Measurements from ENCODE around the gene OTOF. TPM values are rescaled to one million over a fixed set of nuclear protein-coding genes. Genes with fewer than 3 reads are reported as not detected.

OTOF gene
- polyA plus RNA-seq, 2 of the 4 experiments (the other 2 are of a cell fraction) = 0.05 to 0.22 TPM

- Histone ChIP-seq H3K4me1 (no peaks in the 10 kb centered on the region), H3K27ac (no peak overlapping the region), H3K4me3 (no peak overlapping the region), H3K9me3 (no peaks in the 10 kb centered on the region), H3K4me2 (no peak overlapping the region)
- no peak for TF ChIP-seq HMGXB4 (CRISPR knock-in tag; IDR thresholded peaks at IDR 0.05; ENCODE audit: borderline replicate concordance)
- TF ChIP-seq HDAC2 (IDR thresholded peaks at IDR 0.05) = no peak
- TF ChIP-seq PHF8 (IDR thresholded peaks at IDR 0.05; ENCODE audit: borderline replicate concordance, low read depth) = no peak
- TF ChIP-seq ZC3H11A (IDR thresholded peaks at IDR 0.05) = no peak
- no peak for TF ChIP-seq CTCF (IDR thresholded peaks at IDR 0.05)
- TF ChIP-seq EHMT2 (IDR thresholded peaks at IDR 0.05; ENCODE audit: low read depth) = no peak
- TF ChIP-seq NFE2L2 (conservative IDR thresholded peaks at IDR 0.05; ENCODE audit: low read length) = no peak
- TF ChIP-seq NPAS2 (CRISPR knock-in tag; IDR thresholded peaks at IDR 0.05; ENCODE audit: borderline replicate concordance) = no peak
- no peak for TF ChIP-seq CBX8 (IDR thresholded peaks at IDR 0.05)
- no peak for TF ChIP-seq FOSB (CRISPR knock-in tag; IDR thresholded peaks at IDR 0.05)
- no peak for TF ChIP-seq SMC3 (IDR thresholded peaks at IDR 0.05)
- no peak for TF ChIP-seq E2F6 (IDR thresholded peaks at IDR 0.05; ENCODE audit: borderline replicate concordance, low read depth)
- FAIRE-seq = no peak
- CTCF ChIA-PET = interaction anchor here (1.0 to 2.6 kb wide), 3 partner anchors 20 to 95 kb away, joined by 3 to 14 read pairs (median 5); no protein-coding TSS in a partner anchor
- ATAC-seq = no peak
- WGBS (ENCODE audit: missing lambda C conversion rate) = 83% methylated on average over 11 of the region's 11 CpGs
- DNase-seq (ENCODE audit: low read depth in 1 of 2, low spot score in 1 of 2) = no peak
- POLR2A ChIA-PET = no interaction called here
Observed at GRCh38 chr2:26483027-26483326, 5.1 kb upstream of the OTOF start.

GRCh38 chr2:26482211-26483026 is 4.5 kb upstream of the OTOF start:
- TF ChIP-seq REST (IDR thresholded peaks at IDR 0.05) (no peak), KDM1A (IDR thresholded peaks at IDR 0.05; ENCODE audit: low read depth) (no peak)
- no peak for ATAC-seq
- WGBS (ENCODE audit: missing lambda C conversion rate) = 74% methylated on average over 30 of the region's 30 CpGs
- FAIRE-seq = no peak
- POLR2A ChIA-PET = no interaction called here
- no peak for DNase-seq (ENCODE audit: low read depth in 1 of 2, low spot score in 1 of 2)
- Histone ChIP-seq H3K9me3 (no peaks in the 10 kb centered on the region), H3K27ac (no peak overlapping the region), H3K4me2 (no peak overlapping the region), H3K4me1 (peaks cover 2% of the 10 kb centered on the region; the same call in 1 of the 3 replicates), H3K4me3 (no peak overlapping the region)
- CTCF ChIA-PET = interaction anchor here (0.6 to 2.6 kb wide), 6 partner anchors 13 to 1283 kb away, joined by 3 to 14 read pairs (median 3); no protein-coding TSS in a partner anchor

Measured in A549 (cell line).